Measurements from ENCODE around the gene MAML3. TPM values are rescaled to one million over a fixed set of nuclear protein-coding genes. Genes with fewer than 3 reads are reported as not detected.
A peak's percentile ranks its signal among the peaks of the same experiment; 100 is the strongest.

The MAML3 gene
- total RNA-seq, 1 donor from 2014 or later: 4.4 TPM

GRCh38 chr4:140038031-140038533, 115.9 kb downstream of the MAML3 start:
- DNase-seq: no peak

GRCh38 chr4:140037353-140038030, 116.5 kb downstream of the MAML3 start:
- no peak for DNase-seq

- DNase-seq: no peak
These were observed 122.3 kb downstream of the MAML3 start for GRCh38 chr4:140031706-140032105.

GRCh38 chr4:140031061-140031460, 122.9 kb downstream of the MAML3 start:
- no peak for DNase-seq

- DNase-seq: no peak
These were observed 125.1 kb downstream of the MAML3 start for GRCh38 chr4:140028676-140029517.

GRCh38 chr4:140028101-140028500, 125.9 kb downstream of the MAML3 start:
- no peak for DNase-seq

- DNase-seq: no peak
These were observed 126.9 kb downstream of the MAML3 start for GRCh38 chr4:140027101-140027500.

- DNase-seq: no peak
These were observed 128.5 kb downstream of the MAML3 start for GRCh38 chr4:140025470-140025869.

- DNase-seq: no peak
These were observed 133.3 kb downstream of the MAML3 start for GRCh38 chr4:140020457-140021361.

- no peak for DNase-seq
These were observed 134.2 kb downstream of the MAML3 start for GRCh38 chr4:140019619-140020347.

- no peak for DNase-seq
These were observed 134.9 kb downstream of the MAML3 start for GRCh38 chr4:140018931-140019618.

GRCh38 chr4:140014284-140014683, 139.7 kb downstream of the MAML3 start:
- no peak for DNase-seq

GRCh38 chr4:140012688-140013486, 141.1 kb downstream of the MAML3 start:
- no peak for DNase-seq

- DNase-seq: no peak
These were observed 148.3 kb downstream of the MAML3 start for GRCh38 chr4:140005699-140006098.

- DNase-seq: no peak
These were observed 148.9 kb downstream of the MAML3 start for GRCh38 chr4:140004922-140005627.

GRCh38 chr4:140004549-140004895, 149.5 kb downstream of the MAML3 start:
- peak; percentile 34 for DNase-seq

GRCh38 chr4:140003876-140004548, 150.0 kb downstream of the MAML3 start:
- DNase-seq: no peak

- DNase-seq: no peak
These were observed 153.8 kb downstream of the MAML3 start for GRCh38 chr4:140000232-140000631.

Measured in occipital lobe (tissue), 2 donors.